Stimulated activated effector memory CD8-positive, alpha-beta T cell treated with anti-CD3 and anti-CD28 coated beads, Interleukin-12 subunit alpha, Interleukin-12 subunit beta, amount 100 ng/mL, for 72 hours (primary cell): Measurements from ENCODE around the gene HIPK2.

Experiments
- ATAC-seq: fragments of 150-1000 bp; cut with Tn5 transposase; 2 replicates; pipeline ENCODE4 v1.10.0; 2021
- DNase-seq, 2 donors: peaks; one replicate each; pipeline ENCODE4 v3.0.0; 2021 to 2022; ENCODE audit warnings: low spot score in 2 of 2
- H3K27ac Mint-ChIP-seq: one replicate; pipeline ENCODE4 v1.8.0; 2022; ENCODE audit warnings: mild to moderate bottlenecking, mixed read lengths
- H3K36me3 Mint-ChIP-seq: one replicate; pipeline ENCODE4 v1.8.0; 2022; ENCODE audit warnings: mild to moderate bottlenecking, mixed read lengths
- H3K4me1 Mint-ChIP-seq: one replicate; pipeline ENCODE4 v1.8.0; 2022; ENCODE audit warnings: mixed read lengths
- H3K4me3 Mint-ChIP-seq: one replicate; pipeline ENCODE4 v1.8.0; 2022; ENCODE audit warnings: mild to moderate bottlenecking, mixed read lengths
- H3K9me3 Mint-ChIP-seq: one replicate; pipeline ENCODE4 v1.8.0; 2022; ENCODE audit warnings: mixed read lengths

Gene HIPK2

GRCh38 chr7:139721821-139722220 is 56.0 kb downstream of the HIPK2 start:
- Mint-ChIP-seq H3K36me3 (peaks cover 3% of the 10 kb centered on the region), H3K4me1 (peaks cover 22% of the 10 kb centered on the region), H3K9me3 (no peaks in the 10 kb centered on the region), H3K4me3 (no peak overlapping the region), H3K27ac (no peak overlapping the region)
- ATAC-seq: no peak
- DNase-seq: no peak

- H3K4me1 Mint-ChIP-seq: peaks cover 18% of the 10 kb centered on the region
- no peak overlapping the region for H3K4me3 Mint-ChIP-seq
- H3K27ac Mint-ChIP-seq: no peak overlapping the region
- DNase-seq: no peak
- peaks cover 7% of the 10 kb centered on the region for H3K36me3 Mint-ChIP-seq
- ATAC-seq: no peak
- H3K9me3 Mint-ChIP-seq: no peaks in the 10 kb centered on the region
Measured at GRCh38 chr7:139721417-139721816, 56.4 kb downstream of the HIPK2 start.

- Mint-ChIP-seq H3K4me3 (no peak overlapping the region), H3K36me3 (peaks cover 13% of the 10 kb centered on the region), H3K4me1 (peaks cover 12% of the 10 kb centered on the region), H3K9me3 (no peaks in the 10 kb centered on the region), H3K27ac (no peak overlapping the region)
- ATAC-seq: peak; percentile 67
- no peak for DNase-seq
Measured at GRCh38 chr7:139720705-139721231, 57.0 kb downstream of the HIPK2 start.

- DNase-seq: no peak
- H3K4me1 Mint-ChIP-seq: peaks cover 12% of the 10 kb centered on the region
- peaks cover 19% of the 10 kb centered on the region for H3K36me3 Mint-ChIP-seq
- H3K4me3 Mint-ChIP-seq: no peak overlapping the region
- H3K27ac Mint-ChIP-seq: no peak overlapping the region
- no peaks in the 10 kb centered on the region for H3K9me3 Mint-ChIP-seq
- ATAC-seq: no peak
Measured at GRCh38 chr7:139720186-139720585, 57.6 kb downstream of the HIPK2 start.

GRCh38 chr7:139718859-139719258 is 58.9 kb downstream of the HIPK2 start:
- ATAC-seq: no peak
- Mint-ChIP-seq H3K9me3 (no peaks in the 10 kb centered on the region), H3K36me3 (peaks cover 31% of the 10 kb centered on the region), H3K27ac (no peak overlapping the region), H3K4me3 (no peak overlapping the region), H3K4me1 (peaks cover 14% of the 10 kb centered on the region)
- DNase-seq: no peak

- Mint-ChIP-seq H3K4me1 (peaks cover 14% of the 10 kb centered on the region), H3K27ac (no peak overlapping the region), H3K9me3 (no peaks in the 10 kb centered on the region), H3K36me3 (peaks cover 38% of the 10 kb centered on the region), H3K4me3 (no peak overlapping the region)
- ATAC-seq (no peak), DNase-seq (no peak)
Measured at GRCh38 chr7:139718141-139718540, 59.7 kb downstream of the HIPK2 start.

GRCh38 chr7:139716156-139716942 is 61.4 kb downstream of the HIPK2 start:
- Mint-ChIP-seq H3K4me1 (peaks cover 21% of the 10 kb centered on the region), H3K4me3 (no peak overlapping the region)
- DNase-seq: no peak

GRCh38 chr7:139715194-139715815 is 62.5 kb downstream of the HIPK2 start:
- Mint-ChIP-seq H3K9me3 (no peaks in the 10 kb centered on the region), H3K4me3 (no peak overlapping the region), H3K27ac (peak overlapping the region; percentile 52), H3K36me3 (peaks cover 60% of the 10 kb centered on the region), H3K4me1 (peaks cover 21% of the 10 kb centered on the region)
- DNase-seq (no peak), ATAC-seq (no peak)

More at GRCh38 chr7:139716156-139716942, 61.4 kb downstream of the HIPK2 start:
- H3K27ac Mint-ChIP-seq: peak overlapping the region; percentile 29
- H3K36me3 Mint-ChIP-seq: peaks cover 50% of the 10 kb centered on the region
- H3K9me3 Mint-ChIP-seq: no peaks in the 10 kb centered on the region
- no peak for ATAC-seq

GRCh38 chr7:139714163-139714901 is 63.5 kb downstream of the HIPK2 start:
- ATAC-seq (peak; percentile 62), DNase-seq (no peak)
- Mint-ChIP-seq H3K27ac (peak overlapping the region; percentile 58), H3K36me3 (peaks cover 66% of the 10 kb centered on the region), H3K4me1 (peaks cover 21% of the 10 kb centered on the region), H3K4me3 (peak overlapping the region; percentile 38), H3K9me3 (no peaks in the 10 kb centered on the region)

- H3K4me3 Mint-ChIP-seq: peak overlapping the region; percentile 38
- H3K9me3 Mint-ChIP-seq: no peaks in the 10 kb centered on the region
- ATAC-seq (no peak), DNase-seq (no peak)
- H3K27ac Mint-ChIP-seq: peak overlapping the region; percentile 63
- peaks cover 21% of the 10 kb centered on the region for H3K4me1 Mint-ChIP-seq
- peaks cover 66% of the 10 kb centered on the region for H3K36me3 Mint-ChIP-seq
Measured at GRCh38 chr7:139713526-139714162, 64.2 kb downstream of the HIPK2 start.

- H3K27ac Mint-ChIP-seq: peak overlapping the region; percentile 63
- peaks cover 21% of the 10 kb centered on the region for H3K4me1 Mint-ChIP-seq
- H3K4me3 Mint-ChIP-seq: no peak overlapping the region
- no peaks in the 10 kb centered on the region for H3K9me3 Mint-ChIP-seq
- H3K36me3 Mint-ChIP-seq: peaks cover 66% of the 10 kb centered on the region
- DNase-seq (no peak), ATAC-seq (no peak)
Measured at GRCh38 chr7:139713061-139713460, 64.7 kb downstream of the HIPK2 start.

- H3K27ac Mint-ChIP-seq: peak overlapping the region; percentile 63
- H3K9me3 Mint-ChIP-seq: no peaks in the 10 kb centered on the region
Measured at GRCh38 chr7:139711991-139712743, 65.6 kb downstream of the HIPK2 start.

GRCh38 chr7:139710036-139710435 is 67.8 kb downstream of the HIPK2 start:
- H3K27ac Mint-ChIP-seq: peak overlapping the region; percentile 6
- no peak overlapping the region for H3K4me3 Mint-ChIP-seq
- DNase-seq: no peak
- no peak for ATAC-seq
- H3K4me1 Mint-ChIP-seq: peaks cover 14% of the 10 kb centered on the region
- H3K9me3 Mint-ChIP-seq: no peaks in the 10 kb centered on the region
- peaks cover 66% of the 10 kb centered on the region for H3K36me3 Mint-ChIP-seq

More at GRCh38 chr7:139711991-139712743, 65.6 kb downstream of the HIPK2 start:
- Mint-ChIP-seq H3K4me1 (peaks cover 21% of the 10 kb centered on the region), H3K4me3 (no peak overlapping the region), H3K36me3 (peaks cover 75% of the 10 kb centered on the region)
- DNase-seq: no peak
- no peak for ATAC-seq

- Mint-ChIP-seq H3K4me1 (peaks cover 14% of the 10 kb centered on the region), H3K4me3 (no peak overlapping the region), H3K27ac (peak overlapping the region; percentile 6), H3K36me3 (peaks cover 61% of the 10 kb centered on the region), H3K9me3 (no peaks in the 10 kb centered on the region)
- DNase-seq: no peak
- no peak for ATAC-seq
Measured at GRCh38 chr7:139709485-139709884, 68.3 kb downstream of the HIPK2 start.
